Activated naive CD4-positive, alpha-beta T cell (primary cell): ENCODE data around the gene SERPINB12.

ENCODE experiments used
- DNase-seq, 4 experiments: peaks; one replicate each; lab custom pipeline; 2025; lab: John Stamatoyannopoulos, UW

The SERPINB12 gene

DNA sequence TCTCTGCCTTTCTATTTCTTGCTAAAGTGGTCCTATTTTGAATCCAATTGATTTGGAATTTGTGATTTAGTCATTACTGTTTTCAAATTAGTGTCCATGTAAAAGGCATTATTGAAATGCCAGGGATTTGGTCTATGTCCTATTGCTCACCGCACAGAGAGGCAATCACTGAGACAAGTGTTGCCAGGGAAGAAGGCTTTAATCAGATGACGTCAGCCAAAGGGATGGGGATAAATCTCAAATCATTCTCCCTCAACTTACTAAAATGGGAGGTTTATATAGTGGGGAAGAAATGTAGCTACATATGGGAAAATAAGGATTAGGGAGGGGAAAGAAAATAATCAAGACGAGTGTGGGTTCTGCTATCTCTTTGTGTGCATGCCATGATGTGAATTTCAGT lies 9.6 kb downstream of the SERPINB12 start:
- DNase-seq: no peak

DNA sequence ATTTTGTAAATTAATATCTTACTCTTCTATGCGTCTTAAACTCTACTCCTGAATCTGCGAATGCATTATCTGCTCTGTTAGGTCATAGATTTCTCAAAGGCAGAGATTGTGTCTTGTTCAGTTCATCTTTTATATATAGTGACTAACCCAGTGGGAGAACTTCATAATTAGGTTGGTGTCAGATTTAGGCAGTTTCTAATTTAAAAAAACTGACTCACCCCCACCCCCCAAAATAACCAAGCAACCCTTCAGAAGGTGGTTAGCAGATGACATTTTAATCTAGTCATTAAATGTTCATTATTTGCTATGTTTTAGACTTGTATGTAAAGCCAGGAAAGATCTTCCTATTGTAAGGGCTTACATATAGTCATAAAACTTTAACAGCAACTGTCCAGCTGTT lies 10.4 kb downstream of the SERPINB12 start:
- no peak for DNase-seq

- DNase-seq: no peak
Observed at GRCh38 chr18:63553081-63553480, 10.9 kb downstream of the SERPINB12 start.

- DNase-seq: no peak
Observed at GRCh38 chr18:63559567-63560491, 17.7 kb downstream of the SERPINB12 start.

DNA sequence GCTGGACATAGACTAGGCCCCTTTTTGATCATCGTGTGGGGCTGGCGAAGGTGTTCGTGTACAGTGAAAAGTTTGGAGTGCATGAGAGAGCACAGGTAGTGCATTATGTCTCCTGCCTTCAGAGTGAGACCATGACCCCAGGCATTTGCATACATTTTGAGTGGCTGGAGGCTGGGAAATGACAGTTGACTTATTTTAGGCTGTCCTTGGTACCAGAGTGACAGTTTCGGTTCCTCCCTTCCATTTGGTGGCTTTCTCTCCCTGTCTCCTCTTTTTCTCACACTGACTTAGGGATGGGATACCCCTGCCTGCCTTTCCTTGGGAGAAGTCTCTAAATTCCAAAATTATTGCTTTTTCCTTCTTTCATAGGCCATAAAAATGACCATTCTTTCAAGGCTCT lies 20.1 kb downstream of the SERPINB12 start:
- DNase-seq: no peak

GRCh38 chr18:63564021-63564420 lies 21.9 kb downstream of the SERPINB12 start:
- no peak for DNase-seq

DNA sequence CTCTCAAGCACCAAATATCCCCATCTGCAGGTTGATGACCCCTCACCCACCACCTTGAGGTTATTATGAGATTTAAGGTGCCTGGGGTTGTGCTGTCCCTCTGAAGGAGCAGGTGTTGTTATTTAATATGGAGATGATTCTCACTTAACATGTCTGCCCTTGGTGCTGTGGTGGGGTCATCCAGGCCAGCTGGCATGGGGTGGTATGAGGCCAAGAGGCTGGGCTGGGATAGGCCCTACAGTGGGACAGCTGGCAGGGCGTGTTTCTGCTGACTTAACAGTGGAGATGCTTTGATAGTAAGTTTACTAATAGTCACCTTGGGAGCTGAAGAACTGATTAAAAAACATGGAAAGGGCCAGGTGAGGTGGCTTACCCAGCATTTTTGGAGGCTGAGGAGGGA lies 22.4 kb downstream of the SERPINB12 start:
- DNase-seq: no peak

GRCh38 chr18:63567276-63567675 lies 25.1 kb downstream of the SERPINB12 start:
- no peak for DNase-seq

DNA sequence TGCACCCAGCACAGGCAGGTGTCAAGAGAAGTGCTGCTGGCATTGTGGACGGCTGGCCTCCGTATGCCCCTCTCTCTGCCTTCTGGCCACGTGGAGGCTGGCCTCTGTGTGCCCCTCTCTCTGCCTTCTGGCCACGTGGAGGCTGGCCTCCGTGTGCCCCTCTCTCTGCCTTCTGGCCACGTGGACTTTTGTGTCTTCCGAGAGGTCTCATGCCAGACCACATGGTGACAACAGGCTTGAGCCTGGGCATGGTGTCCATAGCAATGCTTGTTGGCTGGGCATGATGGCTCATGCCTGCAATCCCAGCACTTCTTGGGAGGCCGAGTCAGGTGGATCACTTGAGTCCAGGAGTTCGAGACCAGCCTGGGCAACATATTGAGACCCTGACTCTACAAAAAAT lies 25.7 kb downstream of the SERPINB12 start:
- no peak for DNase-seq

DNA sequence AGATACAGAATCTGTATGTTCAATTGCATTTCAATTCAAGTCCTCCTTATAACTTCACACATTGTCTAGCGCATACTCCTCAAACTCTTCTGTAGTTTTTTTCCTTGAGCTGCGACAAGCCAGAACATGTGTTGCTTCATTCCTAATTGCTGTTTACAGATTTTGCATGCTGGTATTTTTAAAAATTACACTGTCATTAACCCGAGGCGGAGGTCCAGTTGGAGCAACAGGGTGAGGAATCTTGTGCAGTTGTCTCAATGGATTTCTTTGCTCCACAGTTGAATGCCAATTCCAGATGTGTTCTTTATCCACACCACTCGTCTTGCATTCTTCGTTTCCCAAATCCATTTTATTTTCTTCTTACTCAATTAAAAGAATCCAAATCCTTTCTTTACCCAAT lies 28.6 kb downstream of the SERPINB12 start:
- no peak for DNase-seq

- no peak for DNase-seq
Observed at GRCh38 chr18:63575681-63576080, 33.5 kb downstream of the SERPINB12 start.

- no peak for DNase-seq
Observed at GRCh38 chr18:63578357-63578958, 36.3 kb downstream of the SERPINB12 start.

GRCh38 chr18:63579616-63580015 lies 37.4 kb downstream of the SERPINB12 start:
- no peak for DNase-seq

GRCh38 chr18:63585988-63586387 lies 43.8 kb downstream of the SERPINB12 start:
- no peak for DNase-seq

- no peak for DNase-seq
Observed at GRCh38 chr18:63586431-63586830, 44.3 kb downstream of the SERPINB12 start.

GRCh38 chr18:63586966-63587365 lies 44.8 kb downstream of the SERPINB12 start, which contains the start of gene SERPINB13:
Gene SERPINB13 (plus strand): TSS chr18:63587343. CDS start chr18:63588668, 1,325 bp downstream.
- no peak for DNase-seq

GRCh38 chr18:63588909-63589308 lies 46.7 kb downstream of the SERPINB12 start:
- no peak for DNase-seq

GRCh38 chr18:63590373-63590772 lies 48.2 kb downstream of the SERPINB12 start:
- no peak for DNase-seq

GRCh38 chr18:63590966-63591695 lies 49.0 kb downstream of the SERPINB12 start:
- DNase-seq: no peak

- DNase-seq: no peak
Observed at GRCh38 chr18:63591725-63592124, 49.6 kb downstream of the SERPINB12 start.

DNA sequence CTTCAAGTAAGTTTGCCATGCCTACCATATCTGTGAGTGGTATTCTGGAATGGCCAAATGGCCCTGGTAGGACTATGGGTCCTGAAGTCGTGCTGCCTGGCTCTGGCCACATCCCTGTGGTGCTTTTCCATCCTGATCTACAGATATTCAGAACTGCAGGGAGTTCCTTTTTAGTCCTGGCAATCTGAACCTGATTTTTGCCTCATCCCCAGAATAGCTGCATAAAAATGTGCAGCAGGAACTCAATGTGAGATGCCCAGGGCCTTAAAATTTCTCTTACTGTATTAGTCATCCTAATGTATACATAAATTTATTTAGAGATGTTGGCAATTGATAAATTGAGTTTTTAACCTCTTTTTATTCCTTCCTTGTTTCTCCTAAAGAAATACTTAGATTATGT lies 50.3 kb downstream of the SERPINB12 start:
- DNase-seq: no peak

- no peak for DNase-seq
Observed at GRCh38 chr18:63596964-63597363, 54.8 kb downstream of the SERPINB12 start.

DNA sequence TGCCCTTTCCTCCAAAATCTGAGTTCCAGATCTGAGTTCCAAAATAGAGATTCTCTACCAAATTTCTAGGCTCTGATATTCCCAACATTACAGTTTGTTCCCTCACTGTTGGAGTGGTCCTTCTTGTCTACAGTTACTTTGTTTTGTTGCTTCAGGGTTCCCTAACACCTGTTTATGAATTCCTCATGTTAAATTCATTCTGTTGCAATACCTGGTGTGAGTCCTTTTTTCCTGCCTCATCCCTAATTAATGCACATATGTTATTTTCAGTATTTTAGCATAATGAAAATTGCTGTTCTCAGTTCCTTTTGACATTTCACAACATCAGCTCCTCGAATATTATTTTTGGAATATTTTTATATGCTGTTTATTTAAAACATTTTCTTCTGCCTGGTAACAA lies 61.2 kb downstream of the SERPINB12 start:
- no peak for DNase-seq
